GM21717 (cell line): ENCODE results near the gene NR1D2.
A peak's percentile ranks its signal among the peaks of the same experiment; 100 is the strongest.

Source experiments
- ATAC-seq: cut with Tn5 transposase; IDR thresholded peaks from one replicate; pipeline ENCODE4 v1.9.1; 2021; ENCODE audit warnings: mild to moderate bottlenecking, moderate library complexity; ENCODE audit not compliant: unreplicated experiment

NR1D2 gene

DNA sequence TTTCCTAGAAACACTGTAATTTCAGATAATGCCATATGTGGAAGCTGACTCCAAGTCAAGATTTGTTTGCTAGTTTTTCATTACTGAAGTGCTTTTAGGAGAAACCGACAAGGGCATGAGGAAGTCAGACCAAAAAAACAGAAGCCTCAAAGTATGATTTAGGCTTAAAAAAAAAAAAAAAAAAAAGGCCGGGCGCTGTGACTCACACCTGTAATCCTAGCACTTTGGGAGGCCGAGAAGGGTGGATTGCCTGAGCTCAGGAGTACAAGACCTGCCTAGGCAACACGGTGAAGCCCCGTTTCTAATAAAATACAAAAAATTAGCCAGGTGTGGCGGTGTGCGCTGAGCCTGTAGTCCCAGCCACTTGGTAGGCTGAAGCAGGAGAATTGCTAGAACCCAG, 16.6 kb upstream of the NR1D2 start:
- no peak for ATAC-seq

DNA sequence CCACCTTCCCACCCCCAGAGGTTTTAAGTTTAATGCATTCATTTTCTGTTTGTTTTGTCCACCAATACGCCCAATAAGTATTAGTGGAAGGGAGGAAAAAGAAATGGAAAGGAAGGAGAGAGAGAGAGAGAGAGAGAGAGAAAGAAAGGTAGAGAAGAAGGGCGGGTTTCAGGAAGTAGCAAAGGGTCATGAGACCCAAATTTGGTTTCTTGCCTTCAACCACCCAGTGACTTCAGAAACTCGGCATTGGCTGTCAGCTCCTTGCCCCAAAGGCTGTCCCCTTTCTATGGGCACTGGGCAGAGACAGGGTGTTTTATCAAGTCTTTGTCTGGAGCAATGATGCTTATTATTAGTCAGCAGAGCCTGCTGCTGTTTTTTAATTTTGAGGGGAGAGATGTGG, 13.5 kb upstream of the NR1D2 start:
- no peak for ATAC-seq

DNA sequence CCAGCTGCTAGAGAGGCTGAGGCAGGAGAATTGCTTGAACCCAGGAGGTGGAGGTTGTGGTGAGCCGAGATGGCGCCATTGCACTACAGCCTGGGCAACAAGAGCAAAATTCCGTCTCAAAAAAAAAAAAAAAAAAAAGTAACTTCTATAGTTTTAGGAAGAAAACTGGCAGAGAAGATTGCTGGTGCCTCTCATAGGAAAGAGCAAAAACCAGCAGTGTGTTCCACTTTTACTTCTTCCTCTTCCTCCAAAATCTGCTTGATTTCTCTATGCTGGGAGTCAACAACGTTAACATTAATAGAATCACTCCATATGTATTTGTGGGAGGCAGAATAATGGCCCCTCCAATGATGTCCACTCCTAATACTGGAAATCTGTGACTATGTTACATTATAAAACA, 12.5 kb upstream of the NR1D2 start:
- no peak for ATAC-seq

DNA sequence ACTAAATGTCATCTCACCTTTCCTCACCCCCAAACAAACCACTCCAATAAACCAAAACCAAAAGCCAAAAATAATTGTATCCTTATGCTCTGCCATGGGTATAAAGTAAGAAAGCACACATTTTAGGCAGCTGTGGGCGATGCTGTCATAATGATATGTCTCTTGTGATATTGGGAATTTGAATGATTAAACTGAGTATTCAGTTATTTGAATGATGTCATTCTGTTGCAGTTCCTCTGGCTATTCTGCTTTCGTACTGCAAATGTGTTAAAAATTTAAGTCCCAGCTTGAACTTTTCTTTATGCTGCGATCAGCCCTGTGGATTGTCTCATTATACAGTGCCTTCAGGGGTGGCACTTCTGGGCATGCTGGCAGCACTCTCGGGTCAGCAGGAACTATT, 10.8 kb upstream of the NR1D2 start:
- ATAC-seq: no peak

DNA sequence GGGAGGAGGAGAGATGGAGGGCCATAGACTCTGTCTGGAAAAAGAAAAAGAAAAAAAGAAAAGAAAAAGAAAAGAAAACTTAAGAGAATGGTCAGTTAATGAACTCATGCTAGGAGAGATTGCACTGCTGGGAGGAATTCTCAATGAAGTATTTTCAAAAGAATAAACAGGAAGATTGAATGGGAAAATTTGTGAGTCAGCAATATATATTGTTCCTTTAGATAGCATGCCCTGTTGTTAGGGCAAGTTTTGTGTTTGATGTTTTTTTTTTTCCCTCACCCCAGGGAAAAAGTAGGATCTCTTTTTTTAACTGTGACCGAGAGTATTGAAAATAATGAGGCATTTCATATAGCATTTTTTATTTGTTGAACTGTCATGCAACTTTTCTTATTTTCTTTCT, 7.8 kb upstream of the NR1D2 start:
- ATAC-seq: no peak

DNA sequence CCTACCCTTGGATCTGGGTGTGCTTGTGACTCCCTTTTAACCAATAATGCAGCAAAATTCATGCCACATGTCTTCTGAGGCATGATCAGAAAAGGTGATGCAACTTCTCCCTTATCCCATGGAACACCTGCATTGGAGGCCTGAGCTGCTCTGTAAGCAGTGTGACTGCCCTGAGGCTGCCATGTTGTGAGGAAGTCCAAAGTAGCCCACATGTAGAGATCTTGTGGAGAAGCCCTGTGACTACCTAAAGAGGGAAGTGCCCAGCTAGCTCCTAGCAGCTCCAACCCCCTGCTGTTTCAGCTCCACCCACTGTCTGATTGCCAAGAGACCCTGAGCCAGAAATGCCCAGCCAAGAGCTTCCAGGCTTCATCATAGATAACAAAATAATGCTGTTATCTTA, 6.4 kb upstream of the NR1D2 start:
- ATAC-seq: no peak

DNA sequence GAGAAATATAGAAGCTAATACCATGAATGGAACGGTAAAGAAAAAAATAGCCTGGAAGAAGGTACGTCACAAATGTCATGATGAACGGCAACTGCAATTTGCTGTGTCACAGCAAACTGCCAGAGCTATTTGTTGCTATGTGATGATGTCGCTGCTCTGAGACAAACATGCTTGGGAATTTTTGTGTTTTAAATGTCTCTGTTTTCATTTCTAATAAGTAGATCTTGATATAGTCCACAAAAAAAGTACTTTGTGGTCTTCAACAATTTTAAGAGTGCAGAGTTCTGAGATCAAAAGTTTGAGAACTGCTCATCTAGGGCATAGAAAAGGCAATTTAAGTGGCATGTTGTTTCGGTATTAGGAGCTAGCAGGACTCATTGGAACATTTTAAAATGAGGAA, 4.3 kb upstream of the NR1D2 start:
- ATAC-seq: no peak

DNA sequence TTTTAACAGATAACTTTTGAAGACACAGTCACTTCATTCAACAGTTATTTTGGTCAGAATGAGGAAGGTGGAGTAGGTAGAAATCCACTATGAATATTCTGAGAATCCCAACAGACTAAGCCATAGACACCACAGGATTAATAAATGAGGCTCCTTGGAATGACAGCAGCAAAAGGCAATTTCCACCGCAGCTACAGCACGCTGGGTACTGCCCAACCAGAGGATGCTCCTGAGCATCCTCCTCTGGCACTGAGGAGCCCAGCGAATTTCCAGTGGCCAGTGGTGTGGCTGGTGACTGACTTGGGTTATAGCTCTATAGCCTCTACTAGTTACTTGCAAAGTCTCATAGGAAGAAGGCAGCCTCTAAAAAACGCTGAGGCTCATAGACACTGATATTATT, 3.6 kb upstream of the NR1D2 start:
- no peak for ATAC-seq

DNA sequence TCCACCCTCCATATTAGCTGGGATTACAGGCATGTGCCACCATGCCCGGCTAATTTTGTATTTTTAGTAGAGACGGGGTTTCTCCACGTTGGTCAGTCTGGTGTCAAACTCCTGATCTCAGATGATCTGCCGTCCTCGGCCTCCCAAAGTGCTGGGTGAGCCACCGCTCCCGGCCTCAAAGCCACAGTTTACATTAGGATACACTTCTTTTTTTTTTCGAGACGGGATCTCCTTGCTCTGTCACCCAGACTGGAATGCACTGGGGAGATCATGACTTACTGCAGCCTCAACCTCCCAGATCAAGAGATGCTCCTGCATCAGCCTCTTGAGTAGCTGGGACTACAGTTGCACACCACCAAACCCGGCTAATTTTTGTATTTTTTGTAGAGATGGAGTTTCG, 2.5 kb upstream of the NR1D2 start:
- no peak for ATAC-seq

DNA sequence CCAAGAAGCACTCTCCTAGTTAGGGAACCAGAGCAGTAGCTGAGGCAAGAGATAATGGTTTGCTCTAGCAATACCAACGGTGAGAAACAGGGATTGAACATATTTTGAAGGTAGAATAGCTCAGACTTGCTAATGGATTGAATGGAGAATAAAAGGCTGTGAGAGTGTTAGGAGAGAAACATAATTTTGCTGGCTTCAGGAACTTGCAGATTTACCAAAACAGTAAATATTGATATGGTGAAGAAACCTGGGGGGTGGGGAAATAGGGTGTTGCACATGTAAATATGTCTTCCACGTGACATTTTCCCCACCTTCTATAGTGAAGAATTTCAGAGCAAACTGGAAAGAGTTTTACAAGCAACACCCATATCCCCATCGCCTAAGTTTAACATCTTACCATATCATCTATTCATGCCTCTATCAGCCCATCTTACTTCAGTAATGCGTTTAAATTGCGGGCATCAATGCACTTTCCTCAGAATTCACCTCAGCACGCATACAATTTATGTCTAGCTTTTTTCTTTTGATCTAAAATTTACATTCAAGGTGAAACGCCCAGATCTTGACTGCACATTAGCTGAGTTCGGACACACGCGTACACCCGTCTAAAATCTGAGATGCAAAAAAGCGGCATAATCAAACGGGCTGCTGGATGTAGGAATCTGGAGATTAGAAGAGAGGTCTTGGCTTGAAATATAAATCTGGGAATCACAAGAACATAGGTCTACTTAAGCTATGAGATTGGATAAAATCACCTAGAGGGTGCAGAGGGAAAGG, 891 bp upstream of the NR1D2 start:
- ATAC-seq: no peak

DNA sequence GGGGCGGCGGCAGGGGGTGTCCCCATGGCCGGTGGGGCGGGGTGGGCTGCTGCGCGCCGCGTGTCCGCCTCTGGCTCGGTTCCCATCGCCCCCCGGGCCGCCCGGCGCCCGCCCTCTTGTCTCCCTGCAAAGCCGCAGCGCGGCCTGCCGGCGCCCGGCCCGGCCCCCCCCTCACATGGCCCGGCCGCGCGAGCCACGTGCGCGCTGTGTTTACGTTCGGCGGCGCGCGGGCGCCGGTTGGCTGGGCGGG, 502 bp downstream of the NR1D2 start:
- no peak for ATAC-seq

DNA sequence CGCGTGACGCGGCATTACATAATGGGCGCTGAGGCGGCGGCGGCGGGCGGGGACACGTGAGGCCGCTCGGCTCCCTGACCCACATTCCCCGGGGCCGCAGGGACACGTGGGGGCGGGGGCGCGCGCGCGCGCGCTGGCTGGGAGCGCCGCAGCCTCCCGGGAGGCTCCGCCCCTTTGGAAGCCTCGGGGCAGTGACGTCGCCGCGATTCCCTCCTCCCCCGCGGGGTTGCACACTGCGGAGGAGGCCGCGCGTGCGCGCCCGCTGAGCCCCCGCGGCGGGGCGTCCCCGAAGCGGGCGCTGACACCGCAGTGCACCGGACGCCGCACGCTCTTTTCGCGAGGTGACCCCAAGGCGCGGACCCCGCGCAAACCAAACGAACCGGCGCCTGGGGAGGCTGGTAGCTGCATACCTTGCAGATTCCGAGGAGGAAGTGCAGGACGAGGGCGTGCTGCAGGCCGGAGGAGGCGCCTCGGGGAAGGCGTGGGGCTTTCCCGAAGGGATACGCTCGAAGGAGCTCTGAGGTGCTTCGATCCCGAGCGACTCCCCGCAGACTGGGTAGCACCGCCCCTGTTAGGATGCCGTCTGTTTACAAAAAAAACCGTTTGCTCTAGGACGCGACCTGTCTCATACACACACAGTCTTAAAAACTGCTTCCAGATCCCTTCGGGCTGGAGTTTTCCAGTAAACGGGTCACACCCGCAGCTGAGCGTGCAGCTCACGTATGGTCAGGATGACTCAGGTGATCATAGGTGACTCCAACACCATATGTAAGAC, 1.0 kb downstream of the NR1D2 start:
- ATAC-seq: peak; percentile 81

DNA sequence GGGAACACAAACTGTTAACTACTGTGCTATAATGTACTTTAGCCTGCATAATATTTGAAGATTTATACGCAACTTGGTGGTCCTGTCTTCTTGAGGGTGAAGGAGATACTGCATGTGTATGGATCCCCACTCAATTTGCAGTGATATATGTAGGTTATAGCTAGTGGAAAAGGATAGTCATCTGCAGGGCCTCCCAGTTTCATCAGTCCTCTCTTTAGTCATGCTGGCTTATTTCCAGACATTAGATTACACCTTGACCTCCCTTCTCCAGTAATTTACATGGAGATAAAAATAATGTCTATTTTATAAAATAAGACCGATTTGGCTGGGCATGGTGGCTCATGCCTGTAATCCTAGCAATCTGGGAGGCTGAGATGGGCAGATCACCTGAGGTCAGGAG, 3.7 kb downstream of the NR1D2 start:
- ATAC-seq: no peak

DNA sequence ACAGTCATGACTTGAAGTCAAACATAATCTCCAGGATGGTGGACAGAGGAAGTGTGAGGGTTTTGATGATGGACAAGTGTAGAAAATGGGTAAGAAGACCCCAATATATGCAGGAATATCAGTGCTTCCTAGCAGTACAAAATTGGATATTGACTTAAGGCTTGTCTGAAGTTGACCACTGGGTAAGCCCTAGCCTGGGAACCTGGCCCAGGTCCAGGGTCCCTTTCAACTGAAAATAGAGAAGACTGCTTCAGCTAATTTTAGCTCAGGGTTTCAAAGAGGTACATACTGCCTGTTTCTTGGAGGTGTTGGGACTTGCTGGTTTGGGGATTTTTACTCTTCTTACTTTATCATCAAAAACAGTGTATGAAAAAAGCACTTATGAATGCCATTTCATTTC, 4.7 kb downstream of the NR1D2 start:
- ATAC-seq: peak; percentile 21

DNA sequence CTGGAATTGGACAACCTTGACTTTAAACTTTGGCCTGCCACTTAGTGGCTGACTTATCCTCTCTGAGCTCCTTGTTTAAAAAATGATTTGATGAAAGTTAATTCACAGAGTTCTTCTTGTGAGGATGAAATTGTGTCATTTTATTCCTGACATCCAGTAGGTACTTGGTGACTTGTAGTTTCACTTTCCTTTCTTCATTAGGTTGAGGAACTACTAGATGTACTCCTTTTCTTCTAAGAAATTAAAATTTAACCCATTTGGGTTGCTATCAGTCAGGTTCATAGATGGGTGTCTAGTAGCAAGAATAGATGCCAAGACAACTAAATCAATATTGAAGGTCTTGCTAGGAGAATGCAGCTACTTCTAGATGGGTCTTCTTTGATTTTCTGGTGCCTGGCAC, 5.2 kb downstream of the NR1D2 start:
- peak; percentile 9 for ATAC-seq

DNA sequence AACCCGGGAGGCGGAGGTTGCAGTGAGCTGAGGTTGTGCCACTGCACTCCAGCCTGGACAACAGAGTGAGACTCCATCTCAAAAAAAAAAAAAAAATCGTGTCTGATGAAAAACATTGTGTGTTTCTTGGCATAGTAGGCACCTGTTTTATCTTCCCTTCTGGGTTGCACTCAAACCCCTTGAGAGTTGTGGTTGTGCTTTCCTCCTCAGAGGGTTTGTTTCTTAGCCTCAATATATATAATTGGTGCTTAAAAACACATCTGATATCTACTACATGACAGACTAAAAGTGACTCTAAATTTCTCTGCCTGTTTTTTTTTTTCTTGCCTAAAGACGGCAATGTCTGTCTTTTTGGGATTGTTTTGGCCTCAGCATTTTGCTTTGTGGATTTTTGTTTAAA, 7.6 kb downstream of the NR1D2 start:
- peak; percentile 35 for ATAC-seq

DNA sequence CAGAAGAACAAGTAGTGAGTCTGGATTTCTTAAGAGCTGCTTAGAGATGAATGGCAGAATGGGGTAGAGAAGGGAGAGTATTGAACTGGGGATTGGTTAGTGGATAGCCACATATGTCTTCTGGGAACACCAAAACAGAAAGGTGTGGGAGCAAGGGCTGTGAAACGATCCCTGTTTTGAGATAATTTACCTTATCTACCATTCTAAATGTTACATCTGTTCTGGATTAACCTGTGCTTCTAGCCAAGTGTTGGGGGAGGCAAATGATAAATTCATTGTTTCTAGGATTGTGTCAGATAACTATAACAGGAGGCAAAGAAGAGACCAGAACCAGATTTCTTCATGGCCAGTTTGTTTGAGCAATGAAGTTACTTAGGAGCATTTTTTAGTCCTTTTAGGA, 8.4 kb downstream of the NR1D2 start:
- no peak for ATAC-seq

DNA sequence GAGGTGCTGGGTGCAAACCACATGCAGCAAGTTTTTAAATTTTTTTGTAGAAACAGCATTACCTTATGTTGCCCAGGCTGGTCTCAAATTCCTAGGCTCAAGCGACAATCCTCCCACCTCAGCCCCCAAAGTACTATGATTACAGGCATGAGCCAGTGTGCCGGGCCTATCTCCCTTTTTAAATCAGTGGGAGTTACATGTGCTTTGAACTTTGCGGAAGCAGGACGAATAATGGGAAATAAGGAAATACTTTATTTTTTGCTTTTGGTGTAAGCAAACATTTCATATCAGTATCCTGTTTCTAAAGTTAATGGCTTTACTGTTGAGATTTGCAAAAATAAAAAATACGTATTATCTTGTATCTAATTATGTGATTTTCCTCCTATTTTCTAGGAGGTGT, 9.1 kb downstream of the NR1D2 start:
- ATAC-seq: no peak

DNA sequence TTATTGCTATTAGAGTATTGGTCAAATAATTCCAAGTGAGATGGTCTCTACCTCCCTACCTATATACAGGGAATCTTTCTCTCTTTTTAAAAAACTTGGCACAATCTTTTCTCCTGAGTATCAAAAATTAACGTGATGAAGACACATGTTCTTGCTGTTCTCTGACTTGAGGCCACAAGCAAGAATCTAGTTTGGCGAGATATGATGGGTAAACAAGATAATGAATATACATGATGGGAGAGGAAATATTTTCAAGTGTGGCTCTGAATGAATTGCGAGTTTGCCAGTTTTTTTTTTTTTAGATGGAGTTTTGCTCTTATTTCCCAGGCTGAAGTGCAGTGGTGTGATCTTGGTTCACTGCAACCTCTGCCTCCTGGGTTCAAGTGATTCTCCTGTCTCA, 11.6 kb downstream of the NR1D2 start:
- ATAC-seq: no peak

DNA sequence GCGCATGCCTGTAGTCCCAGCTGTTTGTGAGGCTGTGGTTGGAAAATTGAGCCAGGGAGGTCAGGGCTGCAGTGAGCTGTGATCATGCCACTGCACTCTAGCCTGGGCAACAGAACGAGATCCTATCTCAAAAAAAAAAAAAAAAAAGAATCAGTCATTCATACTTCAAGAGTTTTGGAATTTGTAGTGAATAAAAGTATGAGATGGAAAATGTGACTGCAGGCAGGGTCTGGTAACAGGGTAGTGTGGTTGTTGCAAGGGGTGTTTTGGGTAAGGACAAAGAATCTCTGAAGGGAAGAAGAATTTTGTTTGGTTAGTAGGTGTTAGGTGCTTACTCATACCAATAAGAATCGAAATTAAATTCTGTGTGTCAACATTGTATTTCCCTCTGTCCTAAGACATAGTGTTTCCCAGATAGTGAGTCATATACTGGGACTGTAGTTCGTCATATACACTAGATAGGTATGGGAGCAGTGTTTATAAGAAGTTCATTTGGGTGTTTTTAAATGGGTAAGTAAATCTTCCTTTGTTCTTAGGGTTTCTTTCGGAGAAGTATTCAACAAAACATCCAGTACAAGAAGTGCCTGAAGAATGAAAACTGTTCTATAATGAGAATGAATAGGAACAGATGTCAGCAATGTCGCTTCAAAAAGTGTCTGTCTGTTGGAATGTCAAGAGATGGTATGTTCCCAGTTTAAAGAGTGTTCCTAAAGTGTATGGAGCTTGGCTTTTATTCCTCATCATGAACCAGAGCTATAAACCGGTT, 14.2 kb downstream of the NR1D2 start:
- peak; percentile 43 for ATAC-seq

DNA sequence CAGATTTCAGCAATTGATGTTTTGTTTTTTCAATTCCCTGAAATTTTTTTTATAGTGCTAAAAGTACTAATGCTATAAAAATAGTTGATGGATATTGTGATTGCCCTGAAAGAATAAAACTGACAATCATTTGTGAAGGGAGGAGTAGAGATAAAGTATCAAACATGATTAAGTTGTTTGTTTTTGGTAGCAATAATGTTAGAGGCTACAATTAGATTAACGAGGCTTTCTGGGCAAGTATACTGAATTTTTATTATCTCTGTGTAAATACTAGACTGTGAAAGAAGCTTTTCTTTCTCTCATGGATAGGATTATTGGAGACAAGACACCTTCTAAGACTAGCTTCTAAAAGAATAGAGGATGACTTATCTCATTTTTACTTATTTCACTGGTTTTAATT, 15.6 kb downstream of the NR1D2 start:
- ATAC-seq: no peak

DNA sequence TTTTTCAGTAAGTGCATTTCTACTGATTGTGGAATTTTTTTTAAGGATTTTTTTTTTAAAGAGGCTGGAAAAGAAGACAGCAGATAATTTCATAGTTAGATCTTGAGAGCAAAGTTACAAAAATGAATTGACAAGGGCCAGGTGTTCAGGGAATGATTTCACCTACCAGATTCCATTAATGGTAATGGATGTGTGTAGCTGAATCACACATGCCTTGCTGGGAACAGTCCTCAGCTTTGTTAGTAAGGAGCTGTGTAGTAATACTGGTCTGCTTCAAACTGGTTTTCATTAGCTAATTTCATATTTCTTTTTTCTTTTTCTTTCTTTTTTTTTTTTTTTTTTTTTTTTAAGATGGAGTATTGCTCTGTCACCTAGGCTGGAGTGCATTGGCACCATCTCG, 16.0 kb downstream of the NR1D2 start:
- ATAC-seq: no peak
